ENCODE measurements around the gene OR7G2. TPM values are rescaled to one million over a fixed set of nuclear protein-coding genes. Genes with fewer than 3 reads are reported as not detected.

The OR7G2 gene
- total RNA-seq, result not detected
- under 1 TPM in 4 of 6 donors, not detected in 2; 0.06 to 0.13 (median 0.08) TPM for polyA plus RNA-seq (ENCODE audit: insufficient read length in 6 of 6)
- long read RNA-seq, donor 1, result 0 reads
- long read RNA-seq, donor 2, result 0 reads
- long read RNA-seq, donor 3, result 0 reads
- long read RNA-seq, donor 4, result 0 reads
- long read RNA-seq, donor 5, partial matches to known transcripts, result 0 of 1 reads
- long read RNA-seq, donor 5, other reads (novel, unspliced or antisense), result 0 of 1 reads
- long read RNA-seq, donor 6, result 0 reads
- long read RNA-seq, donor 7, result 0 reads
- long read RNA-seq, donor 8, result 0 reads
- long read RNA-seq, donor 9, result 0 reads
- long read RNA-seq, donor 10, result 0 reads
- long read RNA-seq, donor 11, result 0 reads
- long read RNA-seq, donor 12, result 0 reads

DNA sequence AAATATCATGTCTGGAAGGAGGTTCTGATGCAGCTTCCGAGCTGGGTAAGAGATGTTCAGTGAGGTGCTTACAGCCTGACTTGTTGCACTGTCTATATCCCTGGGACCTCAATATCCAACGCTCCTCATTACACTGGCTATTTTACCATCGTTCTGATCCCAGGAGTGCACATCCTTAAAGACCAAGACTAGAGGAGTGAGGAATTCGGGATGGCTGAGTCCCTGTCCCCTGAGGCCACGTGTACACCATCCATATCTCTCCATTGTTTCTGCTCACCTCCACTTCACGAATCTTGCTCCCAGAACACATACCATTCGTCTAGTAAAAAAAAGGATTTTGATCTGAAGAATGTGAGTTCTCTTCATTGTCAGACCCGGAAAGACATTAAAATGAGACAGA, at the start of gene OR7G2:
Gene OR7G2 (minus strand): TSS at position 101 of the 400 bp plus-strand sequence. CDS start 4,232 bp downstream, outside the sequence.
- no peak for ATAC-seq
- no peak within 1 kb of the TSS for H3K4me3 ChIP-seq
- H3K9me3 ChIP-seq, result no peaks in the 10 kb centered on the region
- intact Hi-C loops (cut with DNase I), result no loop called here
- no peak within 1 kb of the TSS for H3K27ac ChIP-seq
- H3K4me1 ChIP-seq, result no peaks in the 10 kb centered on the region
- no peak for DNase-seq
- no peaks in the 10 kb centered on the region for H3K36me3 ChIP-seq
- H3K27me3 ChIP-seq, result peaks cover 0 to 50% of the 10 kb centered on the region in 2 donors
- TF ChIP-seq, protein P1, sequence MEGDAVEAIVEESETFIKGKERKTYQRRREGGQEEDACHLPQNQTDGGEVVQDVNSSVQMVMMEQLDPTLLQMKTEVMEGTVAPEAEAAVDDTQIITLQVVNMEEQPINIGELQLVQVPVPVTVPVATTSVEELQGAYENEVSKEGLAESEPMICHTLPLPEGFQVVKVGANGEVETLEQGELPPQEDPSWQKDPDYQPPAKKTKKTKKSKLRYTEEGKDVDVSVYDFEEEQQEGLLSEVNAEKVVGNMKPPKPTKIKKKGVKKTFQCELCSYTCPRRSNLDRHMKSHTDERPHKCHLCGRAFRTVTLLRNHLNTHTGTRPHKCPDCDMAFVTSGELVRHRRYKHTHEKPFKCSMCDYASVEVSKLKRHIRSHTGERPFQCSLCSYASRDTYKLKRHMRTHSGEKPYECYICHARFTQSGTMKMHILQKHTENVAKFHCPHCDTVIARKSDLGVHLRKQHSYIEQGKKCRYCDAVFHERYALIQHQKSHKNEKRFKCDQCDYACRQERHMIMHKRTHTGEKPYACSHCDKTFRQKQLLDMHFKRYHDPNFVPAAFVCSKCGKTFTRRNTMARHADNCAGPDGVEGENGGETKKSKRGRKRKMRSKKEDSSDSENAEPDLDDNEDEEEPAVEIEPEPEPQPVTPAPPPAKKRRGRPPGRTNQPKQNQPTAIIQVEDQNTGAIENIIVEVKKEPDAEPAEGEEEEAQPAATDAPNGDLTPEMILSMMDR (IDR thresholded peaks at IDR 0.05), result no peak

DNA sequence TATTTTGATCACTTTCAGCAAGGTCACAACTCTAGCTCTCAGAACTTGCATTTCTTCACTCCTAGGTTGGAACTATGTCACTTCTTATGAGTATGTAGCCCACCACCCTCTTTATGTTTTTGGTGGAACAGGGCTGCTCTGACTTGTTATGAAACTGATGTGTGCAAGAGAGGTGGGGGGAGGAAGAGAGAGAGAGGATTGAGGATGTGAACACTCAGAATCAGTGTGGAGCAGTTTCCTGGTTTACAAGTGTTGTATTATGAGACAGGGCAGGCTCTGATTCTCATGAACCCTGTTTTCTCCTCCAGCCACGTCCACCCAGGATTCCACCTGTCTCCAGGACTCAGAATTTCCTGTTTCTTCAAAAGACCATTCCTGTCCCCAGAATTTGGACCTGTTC, 49.0 kb upstream of the OR7G2 start:
- no peak overlapping the region for H3K27ac ChIP-seq
- H3K4me3 ChIP-seq, result no peak overlapping the region
- peaks cover 11 to 91% of the 10 kb centered on the region in 2 donors for H3K36me3 ChIP-seq
- H3K27me3 ChIP-seq, result no peaks in the 10 kb centered on the region
- H3K4me1 ChIP-seq, result no peaks in the 10 kb centered on the region
- TF ChIP-seq, protein P1 (IDR thresholded peaks at IDR 0.05), result no peak
- intact Hi-C loops (cut with DNase I), result no loop called here
- ATAC-seq (no peak), DNase-seq (no peak)
- H3K9me3 ChIP-seq, result peaks cover 0 to 69% of the 10 kb centered on the region in 2 donors

DNA sequence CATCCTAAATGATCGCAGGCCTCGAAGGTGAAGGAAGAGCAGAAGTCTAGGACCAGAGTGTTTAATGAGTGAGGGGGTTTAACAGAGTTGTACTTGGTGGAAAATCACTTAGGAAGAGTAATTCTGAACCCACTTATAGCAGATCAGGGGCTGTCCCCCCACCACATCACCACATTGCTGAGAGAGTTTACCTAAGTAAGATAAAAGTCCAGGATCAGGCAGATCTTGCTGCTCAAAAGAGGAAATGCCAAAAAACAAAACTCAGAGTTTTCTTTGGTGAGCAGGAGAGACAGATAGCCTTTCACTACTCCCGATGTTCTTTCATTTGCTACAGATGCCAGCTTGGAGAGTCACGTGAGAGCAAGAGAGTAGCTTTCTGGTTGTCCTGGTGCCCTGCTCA, 48.3 kb upstream of the OR7G2 start:
- no peak for ATAC-seq
- TF ChIP-seq, protein P1 (IDR thresholded peaks at IDR 0.05), result no peak
- Histone ChIP-seq H3K27ac (no peak overlapping the region), H3K4me1 (no peaks in the 10 kb centered on the region), H3K27me3 (no peaks in the 10 kb centered on the region), H3K4me3 (no peak overlapping the region), H3K9me3 (peaks cover 0 to 62% of the 10 kb centered on the region in 2 donors), H3K36me3 (peaks cover 11 to 89% of the 10 kb centered on the region in 2 donors)
- intact Hi-C loops (cut with DNase I), result no loop called here
- no peak for DNase-seq

DNA sequence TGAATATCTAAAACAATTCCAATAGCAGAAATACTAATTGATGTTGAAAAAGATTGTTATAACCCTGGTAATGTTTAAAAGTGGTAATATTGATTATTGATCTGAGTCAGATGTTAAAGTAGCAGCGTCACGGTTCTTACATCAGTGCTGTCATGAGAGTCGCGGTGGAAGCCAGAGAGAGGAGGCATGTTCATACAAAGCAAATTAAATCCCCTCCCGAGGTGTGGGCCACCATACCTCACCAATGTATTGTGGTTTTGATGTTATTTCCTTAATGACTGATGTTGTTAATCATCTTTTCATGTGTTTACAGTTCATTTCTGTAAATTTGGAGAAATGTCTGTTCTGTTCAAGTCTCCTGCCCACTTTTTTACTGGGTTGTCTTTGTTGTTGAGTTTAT, 44.1 kb upstream of the OR7G2 start:
- Histone ChIP-seq H3K4me3 (no peak overlapping the region), H3K9me3 (peaks cover 0 to 47% of the 10 kb centered on the region in 2 donors), H3K27me3 (no peaks in the 10 kb centered on the region), H3K36me3 (peaks cover 0 to 67% of the 10 kb centered on the region in 2 donors), H3K4me1 (no peaks in the 10 kb centered on the region), H3K27ac (no peak overlapping the region)
- intact Hi-C loops (cut with DNase I), result no loop called here
- TF ChIP-seq, protein P1 (IDR thresholded peaks at IDR 0.05), result no peak
- ATAC-seq (no peak), DNase-seq (no peak)

DNA sequence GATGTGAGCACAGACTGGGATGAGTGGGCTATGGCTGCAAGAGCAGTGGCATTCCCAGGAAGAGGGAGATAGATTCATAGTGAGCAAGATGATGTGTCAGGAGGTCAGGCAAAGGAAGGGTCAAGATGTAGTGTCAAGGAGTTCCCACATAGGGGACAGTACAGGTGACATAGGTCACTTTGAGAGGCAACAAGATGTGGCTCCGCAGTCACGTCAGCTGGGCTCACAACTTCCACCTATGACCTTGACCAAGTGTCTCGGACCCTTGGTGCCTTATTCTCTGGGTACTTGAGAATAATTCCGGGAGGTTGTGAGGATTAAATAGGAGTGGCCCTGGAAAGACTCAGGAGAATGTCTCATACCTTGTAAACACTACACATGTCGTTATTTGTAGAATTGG, 43.4 kb upstream of the OR7G2 start:
- intact Hi-C loops (cut with DNase I), result no loop called here
- Histone ChIP-seq H3K4me1 (no peaks in the 10 kb centered on the region), H3K4me3 (no peak overlapping the region), H3K36me3 (peaks cover 0 to 60% of the 10 kb centered on the region in 2 donors), H3K27ac (no peak overlapping the region), H3K9me3 (peaks cover 0 to 51% of the 10 kb centered on the region in 2 donors), H3K27me3 (no peaks in the 10 kb centered on the region)
- no peak for DNase-seq
- no peak for ATAC-seq
- TF ChIP-seq, protein P1 (IDR thresholded peaks at IDR 0.05), result no peak
